Lung (tissue), 12 donors: ENCODE results near the gene LYST. TPM values are rescaled to one million over a fixed set of nuclear protein-coding genes. Genes with fewer than 3 reads are reported as not detected.

Experiments used
- ATAC-seq: fragments of 200-7000 bp; cut with Tn5 transposase; one replicate; pipeline ENCODE4 v1.9.1; 2020; ENCODE audit warnings: moderate number of reproducible peaks; ENCODE audit not compliant: insufficient read depth, low FRiP score
- DNase-seq, 3 donors: peaks; one replicate each; pipeline ENCODE4 v3.0.0-alpha.2; 2013 to 2017
- H3K27ac ChIP-seq, 2 donors: one replicate each; pipeline ENCODE4 v1.5.1; 2013; ENCODE audit warnings: mild to moderate bottlenecking in 2 of 2, moderate library complexity in 2 of 2, control low read depth in 1 of 2, inconsistent platforms in 1 of 2, low read depth in 1 of 2, low read length in 1 of 2
- H3K27me3 ChIP-seq, 3 donors: one replicate each; pipeline ENCODE4 v1.5.1; 2013; ENCODE audit warnings: low read length in 2 of 3; ENCODE audit not compliant: control insufficient read depth in 3 of 3, insufficient read depth in 3 of 3
- H3K36me3 ChIP-seq, 4 donors: one replicate each; pipeline ENCODE4 v1.5.1; 2013; ENCODE audit warnings: low read length in 4 of 4, mild to moderate bottlenecking in 1 of 4, moderate library complexity in 1 of 4; ENCODE audit not compliant: control insufficient read depth in 4 of 4, insufficient read depth in 4 of 4
- H3K4me1 ChIP-seq, 5 donors: one replicate each; pipeline ENCODE4 v1.5.1; 2013; ENCODE audit warnings: low read length in 5 of 5, mild to moderate bottlenecking in 2 of 5, moderate library complexity in 1 of 5; ENCODE audit not compliant: control insufficient read depth in 5 of 5, insufficient read depth in 5 of 5
- H3K4me3 ChIP-seq: one replicate; pipeline ENCODE4 v1.5.1; 2013; ENCODE audit warnings: mild to moderate bottlenecking, control low read depth, moderate library complexity
- H3K9ac ChIP-seq, 2 donors: one replicate each; pipeline ENCODE4 v1.5.1; 2013; ENCODE audit warnings: low read length in 2 of 2, control low read depth in 1 of 2; ENCODE audit not compliant: insufficient read depth in 1 of 2
- H3K9me3 ChIP-seq, 4 donors: one replicate each; pipeline ENCODE4 v1.5.1; 2013; ENCODE audit warnings: low read length in 3 of 4, mild to moderate bottlenecking in 1 of 4, moderate library complexity in 1 of 4; ENCODE audit not compliant: control insufficient read depth in 4 of 4, insufficient read depth in 3 of 4
- WGBS, 2 donors: extraction: QIAGEN DNeasy Blood & Tissue Kit; methylation state at CpG; one replicate each; pipeline ENCODE4 v1.1.7; 2013; 5-methylcytosine and 5-hydroxymethylcytosine counted together
- polyA plus RNA-seq, 2 donors: library from polyadenylated mRNA; stranded (reverse); fragments of 200-250 nt; gene quantifications; one replicate each; pipeline ENCODE4 v1.2.1, GENCODE V29; 2013
- total RNA-seq, 2 donors: library from RNA; depleted of rRNA in 1 of 2; stranded (reverse); fragments of >200 nt in 1 of 2; gene quantifications; one replicate each; pipeline ENCODE4 v1.2.1, GENCODE V29; 2014 to 2021
- TF ChIP-seq, protein P1 (sequence below): IDR thresholded peaks from 2 replicates; pipeline ENCODE4 v1.5.1; 2012; ENCODE audit warnings: mild to moderate bottlenecking; ENCODE audit errors: control extremely low read depth, extremely low read depth
- donor health status: control.
- donor health status: control.
- donor health status: Bipolar disorder and iron deficiency.
- donor health status: healthy.
- donor health status: DM: yes; HTN: yes; CAD: no.

The LYST gene
- total and polyA plus RNA-seq, 4 donors = 9.8 to 82.7 (median 31.7) TPM

DNA sequence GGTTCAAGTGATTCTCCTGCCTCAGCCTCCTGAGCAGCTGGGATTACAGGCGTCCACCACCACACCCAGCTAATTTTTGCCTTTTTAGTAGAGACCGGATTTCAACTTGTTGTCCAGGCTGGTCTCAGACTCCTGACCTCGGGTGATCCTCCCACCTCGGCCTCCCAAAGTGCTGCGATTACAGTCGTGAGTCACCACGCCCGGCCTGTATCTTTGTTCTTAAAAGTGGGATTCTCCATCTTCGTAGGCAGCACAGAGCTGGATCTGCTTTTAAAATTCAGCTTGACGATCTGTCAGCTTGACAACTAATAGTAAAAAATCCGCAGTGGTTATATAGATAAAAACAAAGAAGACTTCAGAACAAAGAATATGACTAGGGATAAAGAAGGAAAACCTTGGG lies 214.3 kb downstream of the LYST start:
- H3K9ac ChIP-seq = no peak overlapping the region
- peaks cover 0 to 4% (median 0%) of the 10 kb centered on the region in 4 donors for H3K9me3 ChIP-seq
- H3K27me3 ChIP-seq = peaks cover 0 to 37% (median 30%) of the 10 kb centered on the region in 3 donors
- TF ChIP-seq, protein P1, sequence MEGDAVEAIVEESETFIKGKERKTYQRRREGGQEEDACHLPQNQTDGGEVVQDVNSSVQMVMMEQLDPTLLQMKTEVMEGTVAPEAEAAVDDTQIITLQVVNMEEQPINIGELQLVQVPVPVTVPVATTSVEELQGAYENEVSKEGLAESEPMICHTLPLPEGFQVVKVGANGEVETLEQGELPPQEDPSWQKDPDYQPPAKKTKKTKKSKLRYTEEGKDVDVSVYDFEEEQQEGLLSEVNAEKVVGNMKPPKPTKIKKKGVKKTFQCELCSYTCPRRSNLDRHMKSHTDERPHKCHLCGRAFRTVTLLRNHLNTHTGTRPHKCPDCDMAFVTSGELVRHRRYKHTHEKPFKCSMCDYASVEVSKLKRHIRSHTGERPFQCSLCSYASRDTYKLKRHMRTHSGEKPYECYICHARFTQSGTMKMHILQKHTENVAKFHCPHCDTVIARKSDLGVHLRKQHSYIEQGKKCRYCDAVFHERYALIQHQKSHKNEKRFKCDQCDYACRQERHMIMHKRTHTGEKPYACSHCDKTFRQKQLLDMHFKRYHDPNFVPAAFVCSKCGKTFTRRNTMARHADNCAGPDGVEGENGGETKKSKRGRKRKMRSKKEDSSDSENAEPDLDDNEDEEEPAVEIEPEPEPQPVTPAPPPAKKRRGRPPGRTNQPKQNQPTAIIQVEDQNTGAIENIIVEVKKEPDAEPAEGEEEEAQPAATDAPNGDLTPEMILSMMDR = no peak
- H3K4me1 ChIP-seq = peaks cover 2 to 15% (median 9%) of the 10 kb centered on the region in 5 donors
- H3K36me3 ChIP-seq = no peaks in the 10 kb centered on the region
- no peak overlapping the region for H3K27ac ChIP-seq
- no peak overlapping the region for H3K4me3 ChIP-seq
- ATAC-seq (no peak), DNase-seq (no peak)
- 93 to 96% methylated on average over 11 of the region's 11 CpGs for WGBS, 2 donors

GRCh38 chr1:235651170-235651806 lies 215.4 kb downstream of the LYST start:
- TF ChIP-seq, protein P1 = no peak
- Histone ChIP-seq H3K9me3 (peaks cover 0 to 6% (median 0%) of the 10 kb centered on the region in 4 donors), H3K27me3 (peaks cover 0 to 37% (median 34%) of the 10 kb centered on the region in 3 donors), H3K4me3 (no peak overlapping the region), H3K9ac (no peak overlapping the region), H3K36me3 (no peaks in the 10 kb centered on the region), H3K4me1 (peaks cover 2 to 15% (median 9%) of the 10 kb centered on the region in 5 donors), H3K27ac (no peak overlapping the region)
- WGBS, 2 donors = 32 to 34% methylated on average over 10 of the region's 10 CpGs
- ATAC-seq (no peak), DNase-seq (no peak)

DNA sequence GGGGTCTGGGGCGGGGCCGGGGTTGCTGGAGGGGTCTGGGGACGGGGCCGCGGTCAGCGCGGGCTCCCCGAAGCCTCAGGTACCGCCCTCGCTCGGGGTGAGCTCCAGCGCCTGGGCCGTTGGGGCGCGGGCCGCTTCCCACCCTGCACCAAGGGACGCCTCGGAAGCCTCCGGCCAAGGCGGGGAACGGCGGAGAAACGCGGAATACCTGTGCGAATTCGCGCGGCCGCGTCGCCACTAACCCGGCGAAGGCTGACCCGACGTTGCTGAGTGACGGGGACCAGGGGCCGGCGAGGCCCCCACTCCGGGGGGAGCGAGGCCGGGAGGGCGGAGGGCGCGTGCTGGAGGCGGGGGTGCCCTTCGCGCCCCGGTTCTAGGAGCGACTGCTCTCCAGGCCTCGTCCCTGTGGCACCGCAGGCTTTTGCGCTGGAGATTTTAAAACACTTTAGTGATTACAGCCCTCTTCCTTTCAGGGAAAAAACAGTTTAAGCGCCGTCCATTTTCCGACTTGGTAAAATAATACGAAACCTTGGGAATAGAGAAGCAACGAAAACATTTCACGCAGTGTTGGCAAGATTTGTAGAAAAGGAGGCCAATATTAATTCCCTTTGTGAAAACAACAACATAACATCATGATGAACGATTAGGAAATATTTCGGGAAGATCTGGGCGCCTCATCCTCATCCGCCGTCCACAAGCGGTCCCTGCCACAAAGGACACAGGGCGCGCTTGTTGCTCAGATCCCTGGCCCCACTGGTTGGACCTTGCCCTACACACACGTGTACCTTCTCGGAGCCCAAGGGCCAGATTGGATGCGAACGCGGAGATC lies 216.2 kb downstream of the LYST start:
- Histone ChIP-seq H3K36me3 (no peaks in the 10 kb centered on the region), H3K9me3 (peaks cover 0 to 6% (median 0%) of the 10 kb centered on the region in 4 donors), H3K27me3 (peaks cover 0 to 42% (median 34%) of the 10 kb centered on the region in 3 donors), H3K4me1 (peaks cover 2 to 15% (median 9%) of the 10 kb centered on the region in 5 donors), H3K4me3 (no peak overlapping the region), H3K27ac (no peak overlapping the region), H3K9ac (no peak overlapping the region)
- TF ChIP-seq, protein P1 = no peak
- peak; percentile 28 to 54 (median 33) for DNase-seq
- 2 to 3% methylated on average over 51 to 71 of the region's 71 CpGs for WGBS, 2 donors
- ATAC-seq = no peak
